ENCODE results near the gene ADAD1. TPM values are rescaled to one million over a fixed set of nuclear protein-coding genes. Genes with fewer than 3 reads are reported as not detected.
"Not testable (repeated sequence)": the region's sequence is repeated elsewhere in the genome, so short reads cannot be mapped to it uniquely, and the experiment has no call there.

ADAD1 gene
- total RNA-seq, 1 donor from 2014 or later = not detected

- no peak for TF ChIP-seq CTCF (IDR thresholded peaks at IDR 0.05)
- intact Hi-C loops (cut with DNase I) = no loop called here
Observed at GRCh38 chr4:122346036-122346435, 32.8 kb upstream of the ADAD1 start.

GRCh38 chr4:122346503-122346902 lies 32.3 kb upstream of the ADAD1 start:
- no peak for TF ChIP-seq CTCF (IDR thresholded peaks at IDR 0.05)
- Histone ChIP-seq H3K9me3 (no peaks in the 10 kb centered on the region), H3K27ac (no peak overlapping the region), H3K4me3 (no peak overlapping the region), H3K36me3 (peaks cover 74% of the 10 kb centered on the region), H3K4me1 (no peaks in the 10 kb centered on the region), H3K27me3 (no peaks in the 10 kb centered on the region)
- intact Hi-C loops (cut with DNase I) = no loop called here
- no peak for DNase-seq
- no peak for ATAC-seq

More at GRCh38 chr4:122346036-122346435, 32.8 kb upstream of the ADAD1 start:
- DNase-seq (no peak), ATAC-seq (no peak)
- Histone ChIP-seq H3K4me3 (no peak overlapping the region), H3K27me3 (no peaks in the 10 kb centered on the region), H3K9me3 (no peaks in the 10 kb centered on the region), H3K36me3 (peaks cover 72% of the 10 kb centered on the region), H3K27ac (no peak overlapping the region), H3K4me1 (no peaks in the 10 kb centered on the region)

GRCh38 chr4:122356317-122356808 lies 22.4 kb upstream of the ADAD1 start:
- Histone ChIP-seq H3K27me3 (no peaks in the 10 kb centered on the region), H3K4me3 (no peak overlapping the region), H3K4me1 (no peaks in the 10 kb centered on the region), H3K9me3 (no peaks in the 10 kb centered on the region), H3K27ac (no peak overlapping the region), H3K36me3 (peaks cover 97% of the 10 kb centered on the region)
- intact Hi-C loops (cut with DNase I) = no loop called here
- no peak for ATAC-seq
- no peak for DNase-seq
- TF ChIP-seq CTCF (IDR thresholded peaks at IDR 0.05) = no peak

GRCh38 chr4:122360754-122361153 lies 18.1 kb upstream of the ADAD1 start:
- no peak for TF ChIP-seq CTCF (IDR thresholded peaks at IDR 0.05)
- Histone ChIP-seq H3K27ac (no peak overlapping the region), H3K9me3 (no peaks in the 10 kb centered on the region), H3K4me3 (no peak overlapping the region), H3K36me3 (peaks cover 67% of the 10 kb centered on the region), H3K27me3 (no peaks in the 10 kb centered on the region), H3K4me1 (no peaks in the 10 kb centered on the region)
- DNase-seq (no peak), ATAC-seq (no peak)
- intact Hi-C loops (cut with DNase I) = no loop called here

- DNase-seq (no peak), ATAC-seq (no peak)
- Histone ChIP-seq H3K27me3 (no peaks in the 10 kb centered on the region), H3K4me3 (no peak overlapping the region), H3K9me3 (no peaks in the 10 kb centered on the region), H3K4me1 (no peaks in the 10 kb centered on the region), H3K36me3 (peaks cover 27% of the 10 kb centered on the region), H3K27ac (no peak overlapping the region)
- no peak for TF ChIP-seq CTCF (IDR thresholded peaks at IDR 0.05)
- intact Hi-C loops (cut with DNase I) = no loop called here
Observed at GRCh38 chr4:122364700-122365404, 14.0 kb upstream of the ADAD1 start.

- ATAC-seq, DNase-seq: not testable (repeated sequence)
Observed at GRCh38 chr4:122368786-122369185, 10.0 kb upstream of the ADAD1 start.

More at GRCh38 chr4:122368786-122369185, 10.0 kb upstream of the ADAD1 start:
- intact Hi-C loops (cut with DNase I); H3K4me1 ChIP-seq; H3K4me3 ChIP-seq; H3K27ac ChIP-seq; H3K9me3 ChIP-seq; H3K27me3 ChIP-seq; H3K36me3 ChIP-seq: not testable (repeated sequence)
